Right lobe of liver (tissue), 4 donors: Measurements from ENCODE around the gene NPR3.

ENCODE experiments used
- POLR2A ChIP-seq: fragments of 450-650 bp; IDR thresholded peaks from one replicate; pipeline ENCODE4 v1.6.1; 2017; ENCODE audit warnings: antibody characterized with exemption, mild to moderate bottlenecking
- TF ChIP-seq, protein P1 (sequence below), 4 donors: fragments of 200-600 bp in 3 of 4; fragments of 450-650 bp in 1 of 4; IDR thresholded peaks; one replicate each; pipeline versions ENCODE4 v1.5.1 to v1.8.0; 2016 to 2022; ENCODE audit warnings: antibody characterized with exemption in 4 of 4, mild to moderate bottlenecking in 2 of 4
- donor health status: DM: no; HTN: no; CAD: no.
- donor health status: DM: no; HTN: no; CAD: no.
- donor health status: DM: no; HTN: yes; CAD: no.

DNA sequence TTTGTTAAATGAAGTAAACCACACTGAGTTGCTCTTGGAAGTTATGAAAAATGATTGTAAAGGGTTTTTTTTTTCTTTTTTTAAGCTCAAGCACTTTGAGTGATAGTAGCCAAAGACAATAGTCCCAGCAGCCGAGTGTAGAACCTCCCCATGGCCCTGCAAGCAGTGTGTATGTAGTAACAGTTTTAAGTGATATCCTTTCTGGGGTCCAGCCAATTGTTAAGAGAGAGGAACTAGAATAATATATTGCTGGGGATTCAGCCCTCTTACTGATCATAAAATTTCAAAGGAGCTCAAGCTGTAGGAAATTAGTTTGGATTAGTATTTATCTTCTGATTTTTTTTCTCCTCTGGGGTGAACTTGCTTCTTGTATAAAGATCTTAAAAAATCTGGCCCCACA lies 43.2 kb downstream of the NPR3 start:
- TF ChIP-seq POLR2A: no peak
- TF ChIP-seq, protein P1, sequence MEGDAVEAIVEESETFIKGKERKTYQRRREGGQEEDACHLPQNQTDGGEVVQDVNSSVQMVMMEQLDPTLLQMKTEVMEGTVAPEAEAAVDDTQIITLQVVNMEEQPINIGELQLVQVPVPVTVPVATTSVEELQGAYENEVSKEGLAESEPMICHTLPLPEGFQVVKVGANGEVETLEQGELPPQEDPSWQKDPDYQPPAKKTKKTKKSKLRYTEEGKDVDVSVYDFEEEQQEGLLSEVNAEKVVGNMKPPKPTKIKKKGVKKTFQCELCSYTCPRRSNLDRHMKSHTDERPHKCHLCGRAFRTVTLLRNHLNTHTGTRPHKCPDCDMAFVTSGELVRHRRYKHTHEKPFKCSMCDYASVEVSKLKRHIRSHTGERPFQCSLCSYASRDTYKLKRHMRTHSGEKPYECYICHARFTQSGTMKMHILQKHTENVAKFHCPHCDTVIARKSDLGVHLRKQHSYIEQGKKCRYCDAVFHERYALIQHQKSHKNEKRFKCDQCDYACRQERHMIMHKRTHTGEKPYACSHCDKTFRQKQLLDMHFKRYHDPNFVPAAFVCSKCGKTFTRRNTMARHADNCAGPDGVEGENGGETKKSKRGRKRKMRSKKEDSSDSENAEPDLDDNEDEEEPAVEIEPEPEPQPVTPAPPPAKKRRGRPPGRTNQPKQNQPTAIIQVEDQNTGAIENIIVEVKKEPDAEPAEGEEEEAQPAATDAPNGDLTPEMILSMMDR (IDR thresholded peaks at IDR 0.05): no peak
